Urinary bladder (tissue), 4 donors: ENCODE measurements around the gene RUSF1. TPM values are rescaled to one million over a fixed set of nuclear protein-coding genes. Genes with fewer than 3 reads are reported as not detected.

Experiments used
- DNase-seq: peaks from one replicate; pipeline ENCODE4 v3.0.0-alpha.2; 2015; ENCODE audit errors: extremely low spot score
- H3K27ac ChIP-seq: one replicate; pipeline ENCODE4 v1.5.1; 2013; ENCODE audit warnings: low read depth, mild to moderate bottlenecking, moderate library complexity
- H3K36me3 ChIP-seq: one replicate; pipeline ENCODE4 v1.6.1; 2013; ENCODE audit warnings: mild to moderate bottlenecking, moderate library complexity; ENCODE audit not compliant: insufficient read depth
- H3K4me1 ChIP-seq: one replicate; pipeline ENCODE4 v1.6.1; 2013; ENCODE audit warnings: mild to moderate bottlenecking, moderate library complexity; ENCODE audit not compliant: insufficient read depth
- H3K4me3 ChIP-seq: one replicate; pipeline ENCODE4 v1.5.1; 2013; ENCODE audit warnings: low read depth, low read length
- WGBS: extraction: QIAGEN DNeasy Blood & Tissue Kit; methylation state at CpG from one replicate; pipeline ENCODE4 v1.1.7; 2013; 5-methylcytosine and 5-hydroxymethylcytosine counted together
- polyA plus RNA-seq: library from polyadenylated mRNA; stranded (reverse); fragments of 200-250 nt; gene quantifications from one replicate; pipeline ENCODE4 v1.2.3, GENCODE V29; 2013
- total RNA-seq: library from RNA; depleted of rRNA; stranded (reverse); fragments of >200 nt; gene quantifications from one replicate; pipeline ENCODE4 v1.2.3, GENCODE V29; 2014
- donor health status: healthy with polysubstance abuse.
- donor health status: healthy.

The RUSF1 gene
- total and polyA plus RNA-seq, 2 donors = 59.4 TPM

- DNase-seq = no peak
- H3K36me3 ChIP-seq = no peaks in the 10 kb centered on the region
- H3K4me3 ChIP-seq = no peak overlapping the region
- peaks cover 3% of the 10 kb centered on the region for H3K4me1 ChIP-seq
- 64% methylated on average over 26 of the region's 26 CpGs for WGBS
- no peak overlapping the region for H3K27ac ChIP-seq
These were observed 32.3 kb downstream of the RUSF1 start for GRCh38 chr16:31475946-31476302.

GRCh38 chr16:31474773-31475738, 33.1 kb downstream of the RUSF1 start:
- H3K36me3 ChIP-seq = no peaks in the 10 kb centered on the region
- 82% methylated on average over 12 of the region's 12 CpGs for WGBS
- H3K4me1 ChIP-seq = peaks cover 3% of the 10 kb centered on the region
- DNase-seq = no peak
- no peak overlapping the region for H3K4me3 ChIP-seq
- no peak overlapping the region for H3K27ac ChIP-seq

- WGBS = 62% methylated on average over 12 of the region's 12 CpGs
- H3K27ac ChIP-seq = no peak overlapping the region
- H3K36me3 ChIP-seq = no peaks in the 10 kb centered on the region
- peaks cover 3% of the 10 kb centered on the region for H3K4me1 ChIP-seq
- H3K4me3 ChIP-seq = no peak overlapping the region
- DNase-seq = no peak
These were observed 33.9 kb downstream of the RUSF1 start for GRCh38 chr16:31474173-31474714.

- H3K36me3 ChIP-seq = no peaks in the 10 kb centered on the region
These were observed 34.8 kb downstream of the RUSF1 start for GRCh38 chr16:31473264-31473984.

GRCh38 chr16:31472709-31473203, 35.4 kb downstream of the RUSF1 start:
- no peaks in the 10 kb centered on the region for H3K36me3 ChIP-seq
- 14% methylated on average over 20 of the region's 20 CpGs for WGBS
- peak overlapping the region; percentile 80 for H3K4me3 ChIP-seq
- peaks cover 3% of the 10 kb centered on the region for H3K4me1 ChIP-seq
- DNase-seq = no peak
- peak overlapping the region; percentile 93 for H3K27ac ChIP-seq

More at GRCh38 chr16:31473264-31473984, 34.8 kb downstream of the RUSF1 start:
- Histone ChIP-seq H3K27ac (no peak overlapping the region), H3K4me1 (peaks cover 3% of the 10 kb centered on the region), H3K4me3 (no peak overlapping the region)
- no peak for DNase-seq
- WGBS = 79% methylated on average over 17 of the region's 17 CpGs

- H3K27ac ChIP-seq = peak within 1 kb of the TSS; percentile 93
- WGBS = under 1% methylated on average over 61 of the region's 63 CpGs
- peak within 1 kb of the TSS; percentile 80 for H3K4me3 ChIP-seq
- H3K36me3 ChIP-seq = no peaks in the 10 kb centered on the region
- H3K4me1 ChIP-seq = peaks cover 3% of the 10 kb centered on the region
- no peak for DNase-seq
These were observed 36.1 kb downstream of the RUSF1 start, which contains the start of gene TGFB1I1 for GRCh38 chr16:31471875-31472708. TGFB1I1 (plus strand) TSS chr16:31472152; CDS start chr16:31472189, 37 bp downstream.

- WGBS = 22% methylated on average over 15 of the region's 15 CpGs
- DNase-seq = no peak
- Histone ChIP-seq H3K4me1 (peaks cover 3% of the 10 kb centered on the region), H3K27ac (peak overlapping the region; percentile 42), H3K36me3 (no peaks in the 10 kb centered on the region), H3K4me3 (peak overlapping the region; percentile 80)
These were observed 36.8 kb downstream of the RUSF1 start for GRCh38 chr16:31471241-31471874.

GRCh38 chr16:31470615-31471014, 37.6 kb downstream of the RUSF1 start:
- no peak overlapping the region for H3K4me3 ChIP-seq
- 79% methylated on average over 3 of the region's 3 CpGs for WGBS

GRCh38 chr16:31467858-31468257, 40.3 kb downstream of the RUSF1 start:
- 96% methylated on average over 5 of the region's 5 CpGs for WGBS
- H3K4me1 ChIP-seq = no peaks in the 10 kb centered on the region
- no peak for DNase-seq

More at GRCh38 chr16:31470615-31471014, 37.6 kb downstream of the RUSF1 start:
- no peaks in the 10 kb centered on the region for H3K36me3 ChIP-seq
- DNase-seq = no peak
- no peaks in the 10 kb centered on the region for H3K4me1 ChIP-seq
- H3K27ac ChIP-seq = no peak overlapping the region

GRCh38 chr16:31467151-31467773, 40.9 kb downstream of the RUSF1 start:
- H3K4me3 ChIP-seq = no peak overlapping the region
- H3K36me3 ChIP-seq = peaks cover 2% of the 10 kb centered on the region
- 85% methylated on average over 5 of the region's 5 CpGs for WGBS
- no peak for DNase-seq
- H3K27ac ChIP-seq = no peak overlapping the region
- no peaks in the 10 kb centered on the region for H3K4me1 ChIP-seq

More at GRCh38 chr16:31467858-31468257, 40.3 kb downstream of the RUSF1 start:
- H3K27ac ChIP-seq = no peak overlapping the region
- no peaks in the 10 kb centered on the region for H3K36me3 ChIP-seq
- no peak overlapping the region for H3K4me3 ChIP-seq

- H3K4me3 ChIP-seq = no peak overlapping the region
- H3K27ac ChIP-seq = no peak overlapping the region
- H3K36me3 ChIP-seq = peaks cover 4% of the 10 kb centered on the region
These were observed 41.8 kb downstream of the RUSF1 start for GRCh38 chr16:31466381-31466841.

GRCh38 chr16:31465788-31466370, 42.3 kb downstream of the RUSF1 start:
- Histone ChIP-seq H3K27ac (no peak overlapping the region), H3K36me3 (peaks cover 4% of the 10 kb centered on the region)
- DNase-seq = no peak

More at GRCh38 chr16:31466381-31466841, 41.8 kb downstream of the RUSF1 start:
- 95% methylated on average over 18 of the region's 18 CpGs for WGBS
- DNase-seq = no peak
- no peaks in the 10 kb centered on the region for H3K4me1 ChIP-seq

More at GRCh38 chr16:31465788-31466370, 42.3 kb downstream of the RUSF1 start:
- Histone ChIP-seq H3K4me1 (no peaks in the 10 kb centered on the region), H3K4me3 (no peak overlapping the region)
- WGBS = 91% methylated on average over 20 of the region's 20 CpGs
